NT2/D1 (cell line): Measurements from ENCODE around the gene GAREM1.
"Not testable (repeated sequence)": the region's sequence is repeated elsewhere in the genome, so short reads cannot be mapped to it uniquely, and the experiment has no call there.

Experiments
- DNase-seq: peaks from one replicate; pipeline ENCODE4 v3.0.0-alpha.2; 2011; ENCODE audit warnings: low read depth, low spot score
- H3K27me3 ChIP-seq: 2 replicates; pipeline ENCODE4 v1.6.0; 2011; ENCODE audit warnings: mild to moderate bottlenecking; ENCODE audit not compliant: insufficient read length, insufficient read depth
- H3K36me3 ChIP-seq: 2 replicates; pipeline ENCODE4 v1.6.1; 2011; ENCODE audit warnings: mild to moderate bottlenecking, low read length, mixed read lengths; ENCODE audit not compliant: insufficient read depth, insufficient read length
- H3K4me1 ChIP-seq: 2 replicates; pipeline ENCODE4 v1.5.1; 2011; ENCODE audit not compliant: insufficient read depth, insufficient read length
- H3K4me3 ChIP-seq: 2 replicates; pipeline ENCODE4 v1.5.1; 2011; ENCODE audit warnings: low read depth; ENCODE audit not compliant: insufficient read length
- H3K9ac ChIP-seq: 2 replicates; pipeline ENCODE4 v1.6.0; 2011; ENCODE audit warnings: low read depth; ENCODE audit not compliant: insufficient read length
- H3K9me3 ChIP-seq: 2 replicates; pipeline ENCODE4 v1.5.1; 2011; ENCODE audit warnings: mild to moderate bottlenecking, low read length; ENCODE audit not compliant: insufficient read depth
- SUZ12 ChIP-seq: IDR thresholded peaks from 2 replicates; pipeline ENCODE4 v1.6.1; 2011; ENCODE audit not compliant: insufficient read length, insufficient read depth; ENCODE audit errors: extremely low read depth
- YY1 ChIP-seq: IDR thresholded peaks from 2 replicates; pipeline ENCODE4 v1.6.1; 2011; ENCODE audit not compliant: insufficient read length, insufficient read depth
- ZNF274 ChIP-seq: IDR thresholded peaks from 2 replicates; pipeline ENCODE4 v1.6.1; 2011; ENCODE audit warnings: mild to moderate bottlenecking, low read depth, low read length

Gene GAREM1

GRCh38 chr18:32470714-32471633 is at the start of gene GAREM1:
Gene GAREM1, minus strand, starts transcription at chr18:32470882. Its CDS starts 454 bp downstream, at chr18:32470428.
- H3K36me3 ChIP-seq: no peaks in the 10 kb centered on the region
- peak; percentile 81 for DNase-seq
- H3K27me3 ChIP-seq: peaks cover 23% of the 10 kb centered on the region
- H3K9ac ChIP-seq: peak within 1 kb of the TSS; percentile 81
- TF ChIP-seq ZNF274 (no peak), YY1 (peak; percentile 11)
- no peaks in the 10 kb centered on the region for H3K9me3 ChIP-seq
- H3K4me1 ChIP-seq: no peaks in the 10 kb centered on the region
- peak within 1 kb of the TSS; percentile 72 for H3K4me3 ChIP-seq

GRCh38 chr18:32511147-32511546 is 40.5 kb upstream of the GAREM1 start:
- no peaks in the 10 kb centered on the region for H3K36me3 ChIP-seq
- H3K4me3 ChIP-seq: no peak overlapping the region
- TF ChIP-seq ZNF274: no peak
- TF ChIP-seq YY1: no peak
- TF ChIP-seq SUZ12: no peak
- no peaks in the 10 kb centered on the region for H3K9me3 ChIP-seq
- no peaks in the 10 kb centered on the region for H3K27me3 ChIP-seq
- no peaks in the 10 kb centered on the region for H3K4me1 ChIP-seq
- no peak overlapping the region for H3K9ac ChIP-seq
- DNase-seq: no peak

- TF ChIP-seq YY1 (no peak), SUZ12 (no peak), ZNF274 (no peak)
- no peak overlapping the region for H3K9ac ChIP-seq
- H3K36me3 ChIP-seq: no peaks in the 10 kb centered on the region
- DNase-seq: no peak
- no peaks in the 10 kb centered on the region for H3K4me1 ChIP-seq
- H3K9me3 ChIP-seq: no peaks in the 10 kb centered on the region
- no peaks in the 10 kb centered on the region for H3K27me3 ChIP-seq
- H3K4me3 ChIP-seq: no peak overlapping the region
These were observed 38.4 kb upstream of the GAREM1 start for GRCh38 chr18:32509111-32509510.

- no peaks in the 10 kb centered on the region for H3K4me1 ChIP-seq
- DNase-seq: no peak
- H3K27me3 ChIP-seq: no peaks in the 10 kb centered on the region
- H3K36me3 ChIP-seq: no peaks in the 10 kb centered on the region
- no peak overlapping the region for H3K4me3 ChIP-seq
- H3K9me3 ChIP-seq: no peaks in the 10 kb centered on the region
- H3K9ac ChIP-seq: no peak overlapping the region
- no peak for TF ChIP-seq ZNF274
- no peak for TF ChIP-seq SUZ12
- no peak for TF ChIP-seq YY1
These were observed 36.4 kb upstream of the GAREM1 start for GRCh38 chr18:32507093-32507492.

- Histone ChIP-seq H3K4me3 (no peak overlapping the region), H3K9ac (no peak overlapping the region), H3K9me3 (no peaks in the 10 kb centered on the region), H3K4me1 (no peaks in the 10 kb centered on the region), H3K27me3 (no peaks in the 10 kb centered on the region), H3K36me3 (no peaks in the 10 kb centered on the region)
- no peak for DNase-seq
- TF ChIP-seq ZNF274 (no peak), YY1 (no peak), SUZ12 (no peak)
These were observed 31.3 kb upstream of the GAREM1 start for GRCh38 chr18:32502014-32502413.

GRCh38 chr18:32501242-32501641 is 30.6 kb upstream of the GAREM1 start:
- not testable (repeated sequence) for DNase-seq, H3K27me3 ChIP-seq, H3K4me3 ChIP-seq, H3K9me3 ChIP-seq, H3K36me3 ChIP-seq, H3K9ac ChIP-seq, H3K4me1 ChIP-seq

- Histone ChIP-seq H3K36me3 (no peaks in the 10 kb centered on the region), H3K9ac (no peak overlapping the region), H3K4me1 (no peaks in the 10 kb centered on the region), H3K4me3 (no peak overlapping the region), H3K27me3 (no peaks in the 10 kb centered on the region), H3K9me3 (no peaks in the 10 kb centered on the region)
- no peak for DNase-seq
- TF ChIP-seq YY1: no peak
- no peak for TF ChIP-seq SUZ12
- no peak for TF ChIP-seq ZNF274
These were observed 12.3 kb upstream of the GAREM1 start for GRCh38 chr18:32483002-32483401.
